Mesothelial cell of epicardium (in vitro differentiated cells): ENCODE data around the gene CDH2. TPM values are rescaled to one million over a fixed set of nuclear protein-coding genes. Genes with fewer than 3 reads are reported as not detected.
A peak's percentile ranks its signal among the peaks of the same experiment; 100 is the strongest.

Source experiments
- DNase-seq, 2 experiments: peaks; one replicate each; pipeline ENCODE4 v3.0.0; 2021; ENCODE audit warnings: low spot score in 2 of 2; ENCODE audit not compliant: unreplicated experiment in 2 of 2
- H3K27ac Mint-ChIP-seq: 2 replicates; pipeline ENCODE4 v1.8.0; 2021; ENCODE audit warnings: mixed read lengths
- H3K27me3 Mint-ChIP-seq: 2 replicates; pipeline ENCODE4 v1.8.0; 2021; ENCODE audit warnings: low read depth, mixed read lengths
- H3K36me3 Mint-ChIP-seq: 2 replicates; pipeline ENCODE4 v1.8.0; 2021; ENCODE audit warnings: mixed read lengths
- H3K4me1 Mint-ChIP-seq: 2 replicates; pipeline ENCODE4 v1.8.0; 2021; ENCODE audit warnings: mixed read lengths
- H3K4me3 Mint-ChIP-seq: 2 replicates; pipeline ENCODE4 v1.8.0; 2021; ENCODE audit warnings: mild to moderate bottlenecking, moderate library complexity, mixed read lengths
- H3K9me3 Mint-ChIP-seq: 2 replicates; pipeline ENCODE4 v1.8.0; 2021; ENCODE audit warnings: mixed read lengths
- CTCF ChIP-seq: fragments of 200-600 bp; sonication (generic); IDR thresholded peaks from one replicate; pipeline ENCODE4 v1.5.0; 2021; ENCODE audit warnings: antibody characterized with exemption; ENCODE audit not compliant: unreplicated experiment
- total RNA-seq: library from RNA; stranded (reverse); gene quantifications from 3 replicates; pipeline ENCODE4 v1.2.1, GENCODE V29; 2021

CDH2 gene
- total RNA-seq, 1 donor from 2014 or later = 46.6 TPM

- Mint-ChIP-seq H3K4me3 (no peak overlapping the region), H3K27me3 (no peaks in the 10 kb centered on the region)
Observed at GRCh38 chr18:28050545-28050944, 126.4 kb downstream of the CDH2 start.

GRCh38 chr18:28048612-28049011 is 128.3 kb downstream of the CDH2 start:
- Mint-ChIP-seq H3K36me3 (no peaks in the 10 kb centered on the region), H3K4me1 (peaks cover 22% of the 10 kb centered on the region), H3K9me3 (no peaks in the 10 kb centered on the region), H3K27ac (no peak overlapping the region), H3K4me3 (no peak overlapping the region), H3K27me3 (no peaks in the 10 kb centered on the region)
- no peak for TF ChIP-seq CTCF
- DNase-seq = no peak

More at GRCh38 chr18:28050545-28050944, 126.4 kb downstream of the CDH2 start:
- no peak overlapping the region for H3K27ac Mint-ChIP-seq
- DNase-seq = no peak
- no peaks in the 10 kb centered on the region for H3K36me3 Mint-ChIP-seq
- no peak for TF ChIP-seq CTCF
- peaks cover 16% of the 10 kb centered on the region for H3K4me1 Mint-ChIP-seq
- no peaks in the 10 kb centered on the region for H3K9me3 Mint-ChIP-seq

GRCh38 chr18:28045880-28046279 is 131.1 kb downstream of the CDH2 start:
- H3K9me3 Mint-ChIP-seq = no peaks in the 10 kb centered on the region
- no peaks in the 10 kb centered on the region for H3K36me3 Mint-ChIP-seq
- no peak for DNase-seq
- no peak overlapping the region for H3K4me3 Mint-ChIP-seq
- peaks cover 29% of the 10 kb centered on the region for H3K4me1 Mint-ChIP-seq
- TF ChIP-seq CTCF = no peak
- H3K27ac Mint-ChIP-seq = no peak overlapping the region
- no peaks in the 10 kb centered on the region for H3K27me3 Mint-ChIP-seq

GRCh38 chr18:28045176-28045810 is 131.6 kb downstream of the CDH2 start:
- H3K9me3 Mint-ChIP-seq = no peaks in the 10 kb centered on the region
- no peak for DNase-seq
- no peaks in the 10 kb centered on the region for H3K27me3 Mint-ChIP-seq
- H3K4me3 Mint-ChIP-seq = no peak overlapping the region
- H3K36me3 Mint-ChIP-seq = no peaks in the 10 kb centered on the region
- TF ChIP-seq CTCF = no peak
- H3K27ac Mint-ChIP-seq = peak overlapping the region; percentile 2
- peaks cover 33% of the 10 kb centered on the region for H3K4me1 Mint-ChIP-seq

- H3K27ac Mint-ChIP-seq = no peak overlapping the region
- no peaks in the 10 kb centered on the region for H3K27me3 Mint-ChIP-seq
- no peak for DNase-seq
- H3K9me3 Mint-ChIP-seq = no peaks in the 10 kb centered on the region
- no peak for TF ChIP-seq CTCF
- no peak overlapping the region for H3K4me3 Mint-ChIP-seq
- H3K4me1 Mint-ChIP-seq = peaks cover 36% of the 10 kb centered on the region
- H3K36me3 Mint-ChIP-seq = no peaks in the 10 kb centered on the region
Observed at GRCh38 chr18:28044036-28044435, 132.9 kb downstream of the CDH2 start.

GRCh38 chr18:28043631-28044030 is 133.3 kb downstream of the CDH2 start:
- Mint-ChIP-seq H3K36me3 (no peaks in the 10 kb centered on the region), H3K27ac (no peak overlapping the region), H3K4me1 (peaks cover 36% of the 10 kb centered on the region), H3K9me3 (no peaks in the 10 kb centered on the region), H3K4me3 (no peak overlapping the region), H3K27me3 (no peaks in the 10 kb centered on the region)
- DNase-seq = no peak
- no peak for TF ChIP-seq CTCF
